Vagina (tissue), 2 donors: ENCODE measurements around the gene SRP68. TPM values are rescaled to one million over a fixed set of nuclear protein-coding genes. Genes with fewer than 3 reads are reported as not detected.

Source experiments
- DNase-seq, 2 donors: peaks; one replicate each; pipeline ENCODE4 v3.0.0-alpha.2; 2017; ENCODE audit errors: extremely low spot score in 2 of 2
- H3K27ac ChIP-seq: fragments of 200-600 bp; sonication (generic); one replicate; pipeline ENCODE4 v1.5.1; 2019
- H3K27me3 ChIP-seq: fragments of 200-600 bp; sonication (generic); one replicate; pipeline ENCODE4 v1.5.1; 2019
- H3K36me3 ChIP-seq, 2 donors: fragments of 200-600 bp; sonication (generic); one replicate each; pipeline ENCODE4 v1.5.1; 2017 to 2019
- H3K4me1 ChIP-seq: fragments of 200-600 bp; sonication (generic); one replicate; pipeline ENCODE4 v1.5.1; 2019
- H3K4me3 ChIP-seq, 2 donors: fragments of 200-600 bp; sonication (generic); 1 replicate in 1 of 2; 2 replicates in 1 of 2; pipeline ENCODE4 v1.5.1; 2016 to 2019
- H3K9me3 ChIP-seq: fragments of 200-600 bp; sonication (generic); one replicate; pipeline ENCODE4 v1.5.1; 2019
- CTCF ChIP-seq, 3 experiments: fragments of 450-650 bp in 2 of 3; fragments of 200-600 bp in 1 of 3; sonication (generic) in 1 of 3; IDR thresholded peaks; one replicate each; pipeline ENCODE4 v1.5.1; 2017 to 2019; ENCODE audit warnings: antibody characterized with exemption in 3 of 3, mild to moderate bottlenecking in 2 of 3, moderate library complexity in 2 of 3
- POLR2A ChIP-seq, 2 donors: fragments of 450-650 bp; IDR thresholded peaks; one replicate each; pipeline ENCODE4 v1.6.1; 2017; ENCODE audit warnings: antibody characterized with exemption in 2 of 2, mild to moderate bottlenecking in 2 of 2, moderate library complexity in 2 of 2
- POLR2AphosphoS5 ChIP-seq, 2 donors: sonication (generic); formaldehyde crosslinking; IDR thresholded peaks; one replicate each; pipeline ENCODE4 v1.9.0; 2017; ENCODE audit warnings: antibody characterized with exemption in 2 of 2, mild to moderate bottlenecking in 2 of 2, low read depth in 1 of 2; ENCODE audit not compliant: insufficient read depth in 1 of 2
- intact Hi-C: fragments of 100-400 bp; cut with DNase I; formaldehyde crosslinking; loops from one replicate; pipeline ENCODE4 v1.15.1; 2023
- total RNA-seq: library from RNA; depleted of rRNA; stranded (reverse); fragments of >200 nt; gene quantifications from one replicate; pipeline ENCODE4 v1.2.3, GENCODE V29; 2016

SRP68 gene
- total RNA-seq, 1 donor from 2014 or later = 52.8 TPM

GRCh38 chr17:76018801-76019200 is 53.5 kb downstream of the SRP68 start:
- Histone ChIP-seq H3K4me1 (peaks cover 7% of the 10 kb centered on the region), H3K4me3 (no peak overlapping the region), H3K27me3 (no peaks in the 10 kb centered on the region), H3K36me3 (peaks cover 0 to 10% of the 10 kb centered on the region in 2 donors), H3K27ac (no peak overlapping the region), H3K9me3 (no peaks in the 10 kb centered on the region)
- DNase-seq = no peak
- TF ChIP-seq POLR2AphosphoS5 (IDR thresholded peaks at IDR 0.05; ENCODE audit: insufficient read depth in 1 of 2, low read depth in 1 of 2) (no peak), POLR2A (IDR thresholded peaks at IDR 0.05) (no peak), CTCF (IDR thresholded peaks at IDR 0.05) (no peak)
- intact Hi-C loops = no loop called here

- Histone ChIP-seq H3K4me3 (no peak overlapping the region), H3K27me3 (no peaks in the 10 kb centered on the region), H3K36me3 (peaks cover 0 to 10% of the 10 kb centered on the region in 2 donors), H3K9me3 (no peaks in the 10 kb centered on the region), H3K27ac (no peak overlapping the region), H3K4me1 (peaks cover 8% of the 10 kb centered on the region)
- TF ChIP-seq CTCF (IDR thresholded peaks at IDR 0.05) = no peak
- TF ChIP-seq POLR2A (IDR thresholded peaks at IDR 0.05) = no peak
- no peak for TF ChIP-seq POLR2AphosphoS5 (IDR thresholded peaks at IDR 0.05; ENCODE audit: insufficient read depth in 1 of 2, low read depth in 1 of 2)
- DNase-seq = no peak
- intact Hi-C loops = no loop called here
Observed at GRCh38 chr17:76018340-76018680, 54.0 kb downstream of the SRP68 start.

GRCh38 chr17:76017481-76018339 is 54.6 kb downstream of the SRP68 start:
- H3K27me3 ChIP-seq = no peaks in the 10 kb centered on the region
- intact Hi-C loops = no loop called here
- peaks cover 8% of the 10 kb centered on the region for H3K4me1 ChIP-seq
- DNase-seq = no peak
- H3K36me3 ChIP-seq = peaks cover 0 to 10% of the 10 kb centered on the region in 2 donors
- H3K27ac ChIP-seq = no peak overlapping the region
- no peak for TF ChIP-seq POLR2A (IDR thresholded peaks at IDR 0.05)
- no peaks in the 10 kb centered on the region for H3K9me3 ChIP-seq
- no peak overlapping the region for H3K4me3 ChIP-seq

GRCh38 chr17:76014925-76015261 is 57.4 kb downstream of the SRP68 start:
- Histone ChIP-seq H3K9me3 (no peaks in the 10 kb centered on the region), H3K36me3 (peaks cover 0 to 13% of the 10 kb centered on the region in 2 donors), H3K4me3 (no peak overlapping the region), H3K27me3 (no peaks in the 10 kb centered on the region), H3K27ac (no peak overlapping the region), H3K4me1 (peaks cover 8% of the 10 kb centered on the region)
- DNase-seq = no peak
- intact Hi-C loops = no loop called here
- TF ChIP-seq POLR2A (IDR thresholded peaks at IDR 0.05) (no peak), CTCF (IDR thresholded peaks at IDR 0.05) (no peak), POLR2AphosphoS5 (IDR thresholded peaks at IDR 0.05; ENCODE audit: insufficient read depth in 1 of 2, low read depth in 1 of 2) (no peak)

GRCh38 chr17:76014100-76014924 is 58.0 kb downstream of the SRP68 start:
- intact Hi-C loops = no loop called here
- no peak for DNase-seq
- no peaks in the 10 kb centered on the region for H3K27me3 ChIP-seq
- H3K27ac ChIP-seq = no peak overlapping the region
- H3K4me3 ChIP-seq = no peak overlapping the region
- no peaks in the 10 kb centered on the region for H3K9me3 ChIP-seq
- H3K36me3 ChIP-seq = peaks cover 0 to 16% of the 10 kb centered on the region in 2 donors
- peaks cover 8% of the 10 kb centered on the region for H3K4me1 ChIP-seq
- TF ChIP-seq POLR2AphosphoS5 (IDR thresholded peaks at IDR 0.05; ENCODE audit: insufficient read depth in 1 of 2, low read depth in 1 of 2) (peak in 1 of 2 donors; percentile 24), POLR2A (IDR thresholded peaks at IDR 0.05) (no peak), CTCF (IDR thresholded peaks at IDR 0.05) (peak; percentile 79 to 88 (median 83))
